Neural progenitor cell (in vitro differentiated cells): ENCODE data around the gene CLSTN2. TPM values are rescaled to one million over a fixed set of nuclear protein-coding genes. Genes with fewer than 3 reads are reported as not detected.

ENCODE experiments used
- DNase-seq: peaks from one replicate; pipeline ENCODE4 v3.0.0-alpha.2; 2016; ENCODE audit warnings: low spot score
- H2AFZ ChIP-seq: fragments of 200-600 bp; sonication (generic); replicated peaks from 2 replicates; pipeline ENCODE4 v1.6.1; 2016; ENCODE audit warnings: antibody characterized with exemption
- H3F3A ChIP-seq: fragments of 200-600 bp; sonication (generic); 2 replicates; pipeline ENCODE4 v1.6.1; 2016; ENCODE audit warnings: antibody characterized with exemption, low read depth
- H3K27ac ChIP-seq: fragments of 200-600 bp; sonication (generic); 2 replicates; pipeline ENCODE4 v1.5.1; 2016; ENCODE audit warnings: mild to moderate bottlenecking
- H3K27me3 ChIP-seq: fragments of 200-600 bp; sonication (generic); 2 replicates; pipeline ENCODE4 v1.6.1; 2016; ENCODE audit warnings: mild to moderate bottlenecking, moderate library complexity
- H3K36me3 ChIP-seq: fragments of 200-600 bp; sonication (generic); 2 replicates; pipeline ENCODE4 v1.5.1; 2016
- H3K4me1 ChIP-seq: fragments of 200-600 bp; sonication (generic); 2 replicates; pipeline ENCODE4 v1.6.1; 2016; ENCODE audit warnings: mixed run types
- H3K4me2 ChIP-seq: fragments of 200-600 bp; sonication (generic); 2 replicates; pipeline ENCODE4 v1.6.1; 2016
- H3K4me3 ChIP-seq: fragments of 200-600 bp; sonication (generic); 2 replicates; pipeline ENCODE4 v1.5.1; 2016
- H3K79me2 ChIP-seq: fragments of 200-600 bp; sonication (generic); 2 replicates; pipeline ENCODE4 v1.6.1; 2016; ENCODE audit warnings: low read depth
- H3K9ac ChIP-seq: fragments of 200-600 bp; sonication (generic); 2 replicates; pipeline ENCODE4 v1.6.1; 2016
- H3K9me3 ChIP-seq: fragments of 200-600 bp; sonication (generic); 2 replicates; pipeline ENCODE4 v1.5.1; 2016; ENCODE audit warnings: low read depth
- H4K20me1 ChIP-seq: fragments of 200-600 bp; sonication (generic); 2 replicates; pipeline ENCODE4 v1.6.1; 2016; ENCODE audit warnings: low read depth
- H3K27ac Mint-ChIP-seq: 3 replicates; pipeline ENCODE4 v1.8.0; 2021; ENCODE audit warnings: mixed read lengths
- H3K27me3 Mint-ChIP-seq: 2 replicates; pipeline ENCODE4 v1.8.0; 2022; ENCODE audit warnings: low read depth, mild to moderate bottlenecking, inconsistent platforms, moderate library complexity, mixed read lengths; ENCODE audit not compliant: insufficient read depth
- H3K36me3 Mint-ChIP-seq: 3 replicates; pipeline ENCODE4 v1.8.0; 2021; ENCODE audit warnings: mixed read lengths
- H3K4me1 Mint-ChIP-seq: 3 replicates; pipeline ENCODE4 v1.8.0; 2021; ENCODE audit warnings: mixed read lengths
- H3K4me3 Mint-ChIP-seq: 3 replicates; pipeline ENCODE4 v1.8.0; 2021; ENCODE audit warnings: mild to moderate bottlenecking, moderate library complexity, mixed read lengths
- H3K9me3 Mint-ChIP-seq: 3 replicates; pipeline ENCODE4 v1.8.0; 2020; ENCODE audit warnings: mixed read lengths
- CTCF ChIP-seq: fragments of 200-600 bp; sonication (generic); IDR thresholded peaks from 2 replicates; pipeline ENCODE4 v1.5.1; 2017; ENCODE audit warnings: antibody characterized with exemption, mild to moderate bottlenecking
- EZH2 ChIP-seq: fragments of 200-600 bp; sonication (generic); IDR thresholded peaks from 2 replicates; pipeline ENCODE4 v1.6.1; 2017; ENCODE audit warnings: antibody characterized with exemption, mild to moderate bottlenecking, moderate library complexity
- EZH2phosphoT487 ChIP-seq: fragments of 200-600 bp; sonication (generic); IDR thresholded peaks from 2 replicates; pipeline ENCODE4 v1.6.1; 2017; ENCODE audit warnings: antibody characterized with exemption
- total RNA-seq: library from RNA; depleted of rRNA; stranded (reverse); fragments of >200 nt; gene quantifications from 2 replicates; pipeline ENCODE4 v1.2.3, GENCODE V29; 2015; ENCODE audit warnings: low replicate concordance

Gene CLSTN2
- total RNA-seq, 1 donor from 2014 or later: 0.22 TPM

GRCh38 chr3:140097874-140098635, 163.1 kb downstream of the CLSTN2 start:
- Mint-ChIP-seq H3K4me1 (peaks cover 10% of the 10 kb centered on the region), H3K4me3 (no peak overlapping the region), H3K27ac (no peak overlapping the region), H3K9me3 (no peaks in the 10 kb centered on the region), H3K27me3 (peaks cover 6% of the 10 kb centered on the region), H3K36me3 (no peaks in the 10 kb centered on the region)
- Histone ChIP-seq H3K9me3 (no peaks in the 10 kb centered on the region), H3K9ac (no peak overlapping the region), H3K4me3 (no peak overlapping the region), H3K27ac (no peak overlapping the region), H2AFZ (no peak overlapping the region), H3K27me3 (no peaks in the 10 kb centered on the region), H3K4me1 (no peaks in the 10 kb centered on the region), H3K79me2 (no peaks in the 10 kb centered on the region), H3K36me3 (no peaks in the 10 kb centered on the region), H3K4me2 (no peak overlapping the region), H4K20me1 (no peaks in the 10 kb centered on the region), H3F3A (no peaks in the 10 kb centered on the region)
- no peak for TF ChIP-seq EZH2phosphoT487
- no peak for TF ChIP-seq CTCF
- no peak for TF ChIP-seq EZH2
- no peak for DNase-seq

DNA sequence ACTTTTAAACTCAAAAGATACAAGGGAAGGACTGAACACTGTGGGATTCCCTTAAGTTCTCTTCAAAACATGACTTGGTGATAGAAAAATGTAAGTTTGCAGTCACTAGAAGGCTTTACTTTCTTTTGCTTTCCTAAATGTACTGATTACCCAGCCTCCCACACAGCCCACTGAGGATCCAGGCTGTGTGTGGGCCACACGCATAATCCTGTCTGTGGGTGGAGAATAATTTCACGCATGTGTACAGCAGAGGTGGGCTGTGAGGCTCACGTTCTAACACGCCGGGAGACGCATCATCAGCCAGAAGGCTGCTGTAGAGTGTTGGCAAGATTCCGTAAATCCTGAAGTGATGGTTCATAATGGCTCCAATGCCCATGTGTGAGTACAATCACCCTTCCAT, 165.5 kb downstream of the CLSTN2 start:
- H3K4me1 ChIP-seq: no peaks in the 10 kb centered on the region

GRCh38 chr3:140103166-140103565, 168.2 kb downstream of the CLSTN2 start:
- Mint-ChIP-seq H3K4me1 (no peaks in the 10 kb centered on the region), H3K27ac (no peak overlapping the region), H3K4me3 (no peak overlapping the region), H3K9me3 (no peaks in the 10 kb centered on the region), H3K27me3 (peaks cover 6% of the 10 kb centered on the region), H3K36me3 (no peaks in the 10 kb centered on the region)
- H2AFZ ChIP-seq: no peak overlapping the region
- H3K9ac ChIP-seq: no peak overlapping the region
- H4K20me1 ChIP-seq: no peaks in the 10 kb centered on the region
- H3K79me2 ChIP-seq: no peaks in the 10 kb centered on the region
- DNase-seq: no peak
- H3K36me3 ChIP-seq: no peaks in the 10 kb centered on the region
- TF ChIP-seq CTCF (no peak), EZH2phosphoT487 (no peak), EZH2 (no peak)
- H3K4me2 ChIP-seq: no peak overlapping the region
- no peaks in the 10 kb centered on the region for H3K9me3 ChIP-seq
- H3F3A ChIP-seq: no peaks in the 10 kb centered on the region
- H3K27me3 ChIP-seq: no peaks in the 10 kb centered on the region
- no peaks in the 10 kb centered on the region for H3K4me1 ChIP-seq
- no peak overlapping the region for H3K27ac ChIP-seq
- H3K4me3 ChIP-seq: no peak overlapping the region

More for the DNA sequence above, 165.5 kb downstream of the CLSTN2 start:
- Mint-ChIP-seq H3K4me3 (no peak overlapping the region), H3K36me3 (no peaks in the 10 kb centered on the region), H3K27me3 (peaks cover 6% of the 10 kb centered on the region), H3K9me3 (no peaks in the 10 kb centered on the region), H3K4me1 (no peaks in the 10 kb centered on the region), H3K27ac (no peak overlapping the region)
- no peaks in the 10 kb centered on the region for H3K9me3 ChIP-seq
- no peak overlapping the region for H3K27ac ChIP-seq
- no peaks in the 10 kb centered on the region for H3K36me3 ChIP-seq
- H3K4me2 ChIP-seq: no peak overlapping the region
- H3K79me2 ChIP-seq: no peaks in the 10 kb centered on the region
- TF ChIP-seq EZH2phosphoT487: no peak
- H3F3A ChIP-seq: no peaks in the 10 kb centered on the region
- no peaks in the 10 kb centered on the region for H4K20me1 ChIP-seq
- H3K9ac ChIP-seq: no peak overlapping the region
- H3K27me3 ChIP-seq: no peaks in the 10 kb centered on the region
- H2AFZ ChIP-seq: no peak overlapping the region
- no peak overlapping the region for H3K4me3 ChIP-seq
- no peak for DNase-seq

DNA sequence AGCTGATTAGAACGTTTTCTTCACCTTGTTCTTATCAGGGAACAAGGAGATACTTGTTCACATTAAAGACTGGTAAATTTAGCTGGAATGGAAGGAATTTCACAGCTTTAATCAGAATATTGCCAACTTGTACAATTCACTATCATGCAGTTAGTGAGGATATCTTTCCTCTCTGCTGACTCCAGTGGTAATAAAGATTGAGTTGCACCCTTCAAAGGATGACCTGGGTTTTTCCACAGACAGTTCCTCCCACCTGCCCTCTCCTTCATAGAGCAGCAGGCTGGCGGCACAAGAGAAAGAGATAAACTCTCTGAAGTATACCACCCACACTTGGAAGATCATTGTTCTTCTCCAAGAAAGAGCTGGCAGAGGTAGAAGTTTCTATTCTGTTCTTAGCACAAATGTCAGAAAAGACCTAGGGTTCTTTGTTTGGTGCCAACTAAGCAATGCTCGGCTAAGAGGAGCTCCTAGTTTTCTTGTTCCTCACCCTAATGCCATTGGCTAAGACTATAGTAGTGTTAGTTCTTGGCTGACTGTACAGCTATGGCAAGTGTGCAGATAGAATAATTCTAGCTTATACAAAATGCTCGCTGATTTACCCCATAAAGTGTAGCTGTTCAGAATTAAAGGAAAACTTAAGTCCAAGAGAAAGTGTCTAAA, 169.1 kb downstream of the CLSTN2 start:
- Mint-ChIP-seq H3K36me3 (no peaks in the 10 kb centered on the region), H3K27me3 (peaks cover 6% of the 10 kb centered on the region), H3K4me1 (no peaks in the 10 kb centered on the region), H3K9me3 (no peaks in the 10 kb centered on the region), H3K27ac (no peak overlapping the region), H3K4me3 (no peak overlapping the region)
- H2AFZ ChIP-seq: no peak overlapping the region
- H3K27me3 ChIP-seq: no peaks in the 10 kb centered on the region
- no peaks in the 10 kb centered on the region for H4K20me1 ChIP-seq
- H3K4me1 ChIP-seq: no peaks in the 10 kb centered on the region
- H3K9ac ChIP-seq: no peak overlapping the region
- H3K9me3 ChIP-seq: no peaks in the 10 kb centered on the region
- no peaks in the 10 kb centered on the region for H3K36me3 ChIP-seq
- no peak overlapping the region for H3K27ac ChIP-seq
- TF ChIP-seq CTCF: no peak
- no peak for TF ChIP-seq EZH2
- TF ChIP-seq EZH2phosphoT487: no peak
- H3K79me2 ChIP-seq: no peaks in the 10 kb centered on the region
- no peak for DNase-seq
- H3F3A ChIP-seq: no peaks in the 10 kb centered on the region
- H3K4me3 ChIP-seq: no peak overlapping the region
- H3K4me2 ChIP-seq: no peak overlapping the region
